IPS-18c (cell line): ENCODE measurements around the gene CPVL.
A peak's percentile ranks its signal among the peaks of the same experiment; 100 is the strongest.

Experiments used
- H3K4me3 ChIP-seq: 2 replicates; pipeline ENCODE4 v1.7.0; 2013; ENCODE audit warnings: low read depth, mild to moderate bottlenecking, low read length, moderate library complexity; ENCODE audit not compliant: insufficient read depth
- H3K9me3 ChIP-seq: one replicate; pipeline ENCODE4 v1.6.1; 2013; ENCODE audit warnings: mild to moderate bottlenecking, low read length, moderate library complexity; ENCODE audit not compliant: control insufficient read depth, insufficient read depth

Gene CPVL

DNA sequence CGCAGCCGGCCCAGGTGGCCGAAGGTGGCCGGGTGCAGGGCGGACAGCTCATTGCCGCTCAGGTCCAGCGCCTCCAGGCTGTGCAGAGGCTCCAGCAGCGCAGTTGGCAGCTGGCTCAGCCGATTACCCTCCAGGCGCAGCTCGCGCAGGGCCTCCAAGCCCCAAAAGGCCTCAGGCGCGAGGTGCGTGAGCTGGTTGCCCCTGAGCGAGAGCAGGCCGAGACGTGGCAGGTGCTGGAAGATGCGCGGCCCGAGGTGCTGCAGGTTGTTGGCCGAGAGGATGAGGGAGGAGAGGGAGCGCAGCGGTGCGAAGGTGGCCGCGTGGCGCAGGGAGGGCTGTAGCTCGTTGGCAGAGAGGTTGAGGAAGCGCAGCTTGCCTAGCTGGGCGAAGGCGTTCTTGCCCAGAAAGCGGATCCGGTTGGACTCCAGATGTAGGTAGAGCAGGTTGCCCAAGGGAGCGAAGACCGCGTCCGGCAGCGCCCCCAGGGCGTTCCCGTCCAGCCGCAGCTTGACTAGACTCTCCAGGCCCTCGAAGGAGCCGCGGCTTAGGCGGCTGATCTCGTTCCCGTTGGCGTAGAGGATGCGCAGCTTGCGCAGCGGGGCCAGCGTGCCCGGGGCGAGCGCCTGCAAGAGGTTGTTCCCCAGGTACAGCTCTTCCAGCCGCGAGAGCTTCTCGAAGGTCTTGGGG lies 189.1 kb downstream of the CPVL start:
- Histone ChIP-seq H3K9me3 (no peaks in the 10 kb centered on the region), H3K4me3 (peak overlapping the region; percentile 61)

- peak overlapping the region; percentile 61; the same call in 1 of the 2 replicates for H3K4me3 ChIP-seq
Measured at GRCh38 chr7:28956608-28957063, 189.7 kb downstream of the CPVL start.

GRCh38 chr7:28955718-28956607 lies 190.4 kb downstream of the CPVL start:
- Histone ChIP-seq H3K9me3 (no peaks in the 10 kb centered on the region), H3K4me3 (peak overlapping the region; percentile 61)

More at GRCh38 chr7:28956608-28957063, 189.7 kb downstream of the CPVL start:
- H3K9me3 ChIP-seq: no peaks in the 10 kb centered on the region

DNA sequence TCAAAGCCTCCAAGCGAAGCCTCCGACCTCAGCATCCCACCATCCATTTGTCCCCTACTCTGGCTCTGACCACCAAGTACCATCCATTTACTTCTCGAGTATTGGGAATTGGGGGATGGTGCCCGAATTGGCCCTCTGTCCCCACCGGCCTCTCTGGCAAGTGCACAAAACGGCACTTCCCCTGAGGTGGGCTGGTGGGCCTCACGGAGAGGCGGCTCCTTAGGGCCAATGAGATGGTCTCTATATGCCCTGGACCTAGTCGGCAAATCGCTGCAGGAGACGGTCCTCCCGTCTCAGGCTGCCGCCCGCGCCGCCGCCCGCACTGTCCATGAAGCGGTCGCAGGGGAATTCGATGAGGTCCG lies 191.0 kb downstream of the CPVL start:
- H3K9me3 ChIP-seq: no peaks in the 10 kb centered on the region

GRCh38 chr7:28954946-28955345 lies 191.4 kb downstream of the CPVL start:
- no peaks in the 10 kb centered on the region for H3K9me3 ChIP-seq
- H3K4me3 ChIP-seq: no peak overlapping the region

More for the DNA sequence above, 191.0 kb downstream of the CPVL start:
- no peak overlapping the region for H3K4me3 ChIP-seq

GRCh38 chr7:28954471-28954870 lies 191.9 kb downstream of the CPVL start:
- no peaks in the 10 kb centered on the region for H3K9me3 ChIP-seq
- no peak overlapping the region for H3K4me3 ChIP-seq

GRCh38 chr7:28953633-28954032 lies 192.7 kb downstream of the CPVL start:
- no peak overlapping the region for H3K4me3 ChIP-seq
- no peaks in the 10 kb centered on the region for H3K9me3 ChIP-seq
